IMR-90 (cell line): ENCODE data around the gene FDX1. TPM values are rescaled to one million over a fixed set of nuclear protein-coding genes. Genes with fewer than 3 reads are reported as not detected.

Source experiments
- ATAC-seq: fragments of 200-7000 bp; cut with Tn5 transposase; 2 replicates; pipeline ENCODE4 v1.9.1; 2020; ENCODE audit warnings: low read depth, mild to moderate bottlenecking, moderate library complexity
- BruUV-seq: library from RNA; stranded (reverse); fragments of 400-500 nt; replicated peaks from 2 replicates; lab custom pipeline; 2021; lab: Mats Ljungman, UMichigan
- CTCF ChIA-PET: fragments of 300-600 bp; formaldehyde crosslinking; extraction: SDS; loops from one replicate; lab custom pipeline; 2021; ENCODE audit warnings: antibody characterized with exemption; lab: Yijun Ruan, JAX
- POLR2A ChIA-PET: fragments of 300-600 bp; sonication (Branson Sonifier 250); formaldehyde crosslinking; loops from one replicate; lab custom pipeline; 2022; ENCODE audit warnings: antibody characterized with exemption; ENCODE audit not compliant: unreplicated experiment; lab: Charles Lee
- DNase-seq: peaks from one replicate; pipeline ENCODE4 v3.0.0; 2013
- H2AFZ ChIP-seq: replicated peaks from 2 replicates; pipeline ENCODE3; 2013; ENCODE audit warnings: low read length, mild to moderate bottlenecking; ENCODE audit not compliant: poor library complexity
- H2AK5ac ChIP-seq: 2 replicates; pipeline ENCODE4 v1.6.1; 2013; ENCODE audit warnings: low read depth, low read length, inconsistent platforms
- H2AK9ac ChIP-seq: replicated peaks from 2 replicates; pipeline ENCODE3; 2013; ENCODE audit warnings: mild to moderate bottlenecking, low read depth, low read length, moderate library complexity; ENCODE audit not compliant: poor library complexity
- H2BK120ac ChIP-seq: 2 replicates; pipeline ENCODE4 v1.6.1; 2013; ENCODE audit warnings: low read depth, low read length, inconsistent platforms
- H2BK15ac ChIP-seq: 3 replicates; pipeline ENCODE4 v1.6.1; 2013; ENCODE audit warnings: low read depth, low read length, inconsistent platforms
- H2BK20ac ChIP-seq: 2 replicates; pipeline ENCODE4 v1.6.1; 2013; ENCODE audit warnings: low read depth, mild to moderate bottlenecking, inconsistent platforms, low read length, moderate library complexity
- H2BK5ac ChIP-seq: 2 replicates; pipeline ENCODE4 v1.6.1; 2013; ENCODE audit warnings: mild to moderate bottlenecking, low read depth, low read length, inconsistent platforms; ENCODE audit not compliant: poor library complexity, severe bottlenecking
- H3K14ac ChIP-seq: replicated peaks from 2 replicates; pipeline ENCODE4 v1.6.1; 2013; ENCODE audit warnings: low read depth, low read length, inconsistent platforms
- H3K18ac ChIP-seq: 2 replicates; pipeline ENCODE4 v1.6.1; 2013; ENCODE audit warnings: low read depth, low read length, control low read depth
- H3K23ac ChIP-seq: 2 replicates; pipeline ENCODE4 v1.6.1; 2013; ENCODE audit warnings: low read depth, low read length, inconsistent platforms
- H3K27ac ChIP-seq: 2 replicates; pipeline ENCODE4 v1.5.1; 2013; ENCODE audit warnings: mild to moderate bottlenecking, control low read depth, low read length; ENCODE audit not compliant: insufficient read depth
- H3K27me3 ChIP-seq: 2 replicates; pipeline ENCODE4 v1.6.1; 2013; ENCODE audit warnings: low read length; ENCODE audit not compliant: control insufficient read depth, insufficient read depth
- H3K36me3 ChIP-seq: 2 replicates; pipeline ENCODE4 v1.6.1; 2013; ENCODE audit warnings: low read length, mixed read lengths; ENCODE audit not compliant: control insufficient read depth, insufficient read depth
- H3K4ac ChIP-seq: 2 replicates; pipeline ENCODE4 v1.6.1; 2013; ENCODE audit warnings: low read depth, low read length, inconsistent platforms
- H3K4me1 ChIP-seq: 2 replicates; pipeline ENCODE4 v1.6.1; 2013; ENCODE audit warnings: low read length, mixed read lengths; ENCODE audit not compliant: control insufficient read depth, insufficient read depth
- H3K4me2 ChIP-seq: 2 replicates; pipeline ENCODE4 v1.6.1; 2013; ENCODE audit warnings: low read depth, mild to moderate bottlenecking, control low read depth, low read length, moderate library complexity
- H3K4me3 ChIP-seq: 2 replicates; pipeline ENCODE4 v1.5.1; 2013; ENCODE audit warnings: low read depth, mild to moderate bottlenecking, control low read depth, low read length, moderate library complexity; ENCODE audit not compliant: insufficient read depth
- H3K56ac ChIP-seq: 2 replicates; pipeline ENCODE4 v1.6.1; 2013; ENCODE audit warnings: low read length, inconsistent platforms; ENCODE audit not compliant: insufficient read depth; ENCODE audit errors: extremely low read depth
- H3K79me1 ChIP-seq, 2 experiments: 2 replicates each; pipeline ENCODE4 v1.6.1; 2013; ENCODE audit warnings: low read length in 2 of 2, inconsistent platforms in 1 of 2, low read depth in 1 of 2
- H3K9ac ChIP-seq: 2 replicates; pipeline ENCODE4 v1.6.1; 2013; ENCODE audit warnings: low read depth, low read length, control low read depth
- H3K9me1 ChIP-seq: 2 replicates; pipeline ENCODE4 v1.6.1; 2013; ENCODE audit warnings: low read length, inconsistent platforms; ENCODE audit not compliant: insufficient read depth
- H3K9me3 ChIP-seq: 2 replicates; pipeline ENCODE4 v1.6.1; 2013; ENCODE audit warnings: low read length; ENCODE audit not compliant: control insufficient read depth, insufficient read depth
- H4K20me1 ChIP-seq: 2 replicates; pipeline ENCODE4 v1.6.1; 2013; ENCODE audit warnings: low read length, inconsistent platforms; ENCODE audit not compliant: insufficient read depth
- H4K5ac ChIP-seq: 2 replicates; pipeline ENCODE4 v1.6.1; 2013; ENCODE audit warnings: mild to moderate bottlenecking, low read depth, low read length, control low read depth
- H4K8ac ChIP-seq, 2 experiments: 2 replicates each; pipeline ENCODE4 v1.6.1; 2013; ENCODE audit warnings: low read depth in 2 of 2, low read length in 2 of 2, control low read depth in 1 of 2, inconsistent platforms in 1 of 2
- H4K91ac ChIP-seq: 2 replicates; pipeline ENCODE4 v1.6.1; 2013; ENCODE audit warnings: low read depth, low read length, inconsistent platforms; ENCODE audit not compliant: insufficient read depth
- BHLHE40 ChIP-seq: fragments of 150-350 bp; IDR thresholded peaks from 2 replicates; pipeline ENCODE4 v1.6.1; 2016; ENCODE audit warnings: mild to moderate bottlenecking, low read depth, low read length
- CEBPB ChIP-seq: IDR thresholded peaks from 2 replicates; pipeline ENCODE4 v1.6.1; 2012; ENCODE audit warnings: low read depth, low read length, improper control_type of control experiment
- ELK1 ChIP-seq: fragments of 150-350 bp; IDR thresholded peaks from 2 replicates; pipeline ENCODE4 v1.6.1; 2016; ENCODE audit warnings: low read depth, mild to moderate bottlenecking, low read length, moderate library complexity, borderline replicate concordance
- FOS ChIP-seq: fragments of 150-350 bp; IDR thresholded peaks from 2 replicates; pipeline ENCODE4 v1.6.1; 2016; ENCODE audit warnings: low read depth, low read length
- MAFK ChIP-seq: IDR thresholded peaks from 2 replicates; pipeline ENCODE4 v1.6.1; 2012; ENCODE audit warnings: low read depth, low read length, improper control_type of control experiment
- MXI1 ChIP-seq: IDR thresholded peaks from 2 replicates; pipeline ENCODE4 v1.6.1; 2012; ENCODE audit warnings: low read depth, mild to moderate bottlenecking, low read length, moderate library complexity, borderline replicate concordance
- NFE2L2 ChIP-seq: fragments of 150-350 bp; IDR thresholded peaks from 2 replicates; pipeline ENCODE4 v1.6.1; 2016; ENCODE audit warnings: low read depth, mild to moderate bottlenecking, low read length
- POLR2A ChIP-seq: IDR thresholded peaks from 2 replicates; pipeline ENCODE4 v1.6.1; 2012; ENCODE audit warnings: mild to moderate bottlenecking, low read depth, low read length
- RCOR1 ChIP-seq: IDR thresholded peaks from 2 replicates; pipeline ENCODE4 v1.6.1; 2012; ENCODE audit warnings: mild to moderate bottlenecking, low read length, improper control_type of control experiment; ENCODE audit not compliant: insufficient replicate concordance
- SMC3 ChIP-seq: fragments of 150-350 bp; IDR thresholded peaks from 2 replicates; pipeline ENCODE4 v1.6.1; 2016; ENCODE audit warnings: low read depth, mild to moderate bottlenecking, antibody characterized with exemption, low read length, moderate library complexity
- USF2 ChIP-seq: fragments of 150-350 bp; IDR thresholded peaks from 2 replicates; pipeline ENCODE4 v1.6.1; 2017; ENCODE audit warnings: mild to moderate bottlenecking, antibody characterized with exemption, low read length, low read depth
- WGBS, 2 experiments: methylation state at CpG; one replicate each; pipeline versions ENCODE4 v1.1.5 to v1.1.7; 2013; ENCODE audit warnings: missing lambda C conversion rate in 2 of 2; ENCODE audit not compliant: insufficient read length in 1 of 2; ENCODE audit errors: extremely low coverage in 2 of 2; 5-methylcytosine and 5-hydroxymethylcytosine counted together
- dilution Hi-C: fragments of 300-500 bp; cut with HindIII; formaldehyde crosslinking; loops from one replicate; pipeline ENCODE4 v1.14.3; 2018; ENCODE audit warnings: low sequenced_read_pairs; ENCODE audit not compliant: unreplicated experiment
- in situ Hi-C: fragments of 300-500 bp; cut with MboI; formaldehyde crosslinking; loops from 3 replicates; pipeline ENCODE4 v1.14.3; 2019; ENCODE audit warnings: low sequenced_read_pairs, inconsistent platforms, mixed read lengths
- intact Hi-C: fragments of 100-400 bp; cut with micrococcal nuclease; formaldehyde crosslinking; loops from 2 replicates; pipeline ENCODE4 v1.10.0; 2022
- polyA plus RNA-seq, 3 experiments: library from polyadenylated mRNA; depleted of rRNA; stranded (reverse); fragments of >200 nt; gene quantifications; 2 replicates each; pipeline ENCODE4 v1.2.3, GENCODE V29; 2012; ENCODE audit warnings: low replicate concordance in 1 of 3
- total RNA-seq: library from RNA; depleted of rRNA; stranded (reverse); fragments of >200 nt; gene quantifications from 2 replicates; pipeline ENCODE4 v1.2.3, GENCODE V29; 2012

Gene FDX1
- total and polyA plus RNA-seq, 2 of the 4 experiments (the other 2 are of a cell fraction): 4.3 to 5.1 TPM

GRCh38 chr11:110478410-110478809 is 48.7 kb downstream of the FDX1 start:
- Histone ChIP-seq H3K23ac (no peak overlapping the region), H3K27me3 (no peaks in the 10 kb centered on the region), H2BK15ac (no peak overlapping the region), H4K91ac (no peak overlapping the region), H2BK120ac (no peak overlapping the region), H3K14ac (no peak overlapping the region), H3K4me1 (peaks cover 5% of the 10 kb centered on the region), H3K9ac (no peak overlapping the region), H2BK5ac (no peak overlapping the region), H3K4ac (no peak overlapping the region), H2BK20ac (no peak overlapping the region), H3K36me3 (no peaks in the 10 kb centered on the region), H3K9me1 (no peaks in the 10 kb centered on the region), H3K27ac (no peak overlapping the region), H3K4me3 (no peak overlapping the region), H3K4me2 (no peak overlapping the region), H4K5ac (no peak overlapping the region), H2AFZ (no peak overlapping the region), H3K9me3 (no peaks in the 10 kb centered on the region), H2AK9ac (no peak overlapping the region), H4K20me1 (no peaks in the 10 kb centered on the region), H3K79me1 (no peaks in the 10 kb centered on the region), H3K18ac (no peak overlapping the region), H4K8ac (no peak overlapping the region), H2AK5ac (no peak overlapping the region), H3K56ac (no peak overlapping the region)
- DNase-seq: no peak
- dilution Hi-C loops: no loop called here
- WGBS, 2 experiments: 86% methylated on average over 5 of the region's 12 CpGs; no CpG with 5 or more reads in 1 of the 2 experiments
- no TSS peak for BruUV-seq
- intact Hi-C loops: no loop called here
- POLR2A ChIA-PET: no interaction called here
- CTCF ChIA-PET: interaction anchor here (0.5 to 0.6 kb wide), 2 partner anchors 272 to 482 kb away, joined by 3 to 4 read pairs; no protein-coding TSS in a partner anchor
- in situ Hi-C loops: no loop called here
- ATAC-seq: no peak
- TF ChIP-seq POLR2A: no peak
- no peak for TF ChIP-seq MXI1
- TF ChIP-seq NFE2L2: no peak
- TF ChIP-seq BHLHE40: no peak
- TF ChIP-seq RCOR1: no peak
- TF ChIP-seq USF2: no peak
- TF ChIP-seq FOS: no peak
- no peak for TF ChIP-seq CEBPB
- no peak for TF ChIP-seq SMC3
- TF ChIP-seq ELK1: no peak
- no peak for TF ChIP-seq MAFK
